ENCODE data around the gene PSMD5.

DNA sequence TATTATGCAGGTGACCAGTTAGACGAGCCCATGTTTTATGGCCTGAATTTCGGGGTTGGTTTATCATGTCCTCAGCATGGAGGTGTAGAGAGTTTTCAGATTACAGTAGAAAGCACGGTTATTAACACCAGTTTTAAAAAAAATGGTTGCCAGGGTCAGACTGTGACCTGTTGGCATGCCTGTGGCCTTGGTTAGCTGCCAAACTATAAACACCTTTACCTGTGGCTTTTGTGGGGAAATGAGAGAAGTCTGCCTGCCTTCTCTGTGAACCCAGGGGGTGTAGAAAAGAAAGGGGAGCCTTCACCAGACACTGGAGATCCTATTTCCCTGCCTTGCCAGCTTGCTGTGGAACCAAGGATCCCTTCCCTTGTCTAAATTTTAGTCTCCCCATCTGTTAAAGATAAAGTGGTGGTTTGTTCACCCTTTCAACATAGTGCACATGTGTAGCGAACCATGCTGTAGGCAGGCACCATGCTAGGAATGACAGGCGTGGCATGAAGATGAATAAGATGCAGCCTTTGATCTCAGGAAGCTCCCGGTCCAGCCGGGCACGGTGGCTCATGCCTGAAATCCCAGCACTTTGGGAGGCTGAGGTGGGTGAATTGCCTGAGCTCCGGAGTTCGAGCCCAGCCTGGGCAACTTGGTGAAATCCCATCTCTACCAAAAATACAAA, 40.3 kb upstream of the PSMD5 start:
- TF ChIP-seq, protein P1, sequence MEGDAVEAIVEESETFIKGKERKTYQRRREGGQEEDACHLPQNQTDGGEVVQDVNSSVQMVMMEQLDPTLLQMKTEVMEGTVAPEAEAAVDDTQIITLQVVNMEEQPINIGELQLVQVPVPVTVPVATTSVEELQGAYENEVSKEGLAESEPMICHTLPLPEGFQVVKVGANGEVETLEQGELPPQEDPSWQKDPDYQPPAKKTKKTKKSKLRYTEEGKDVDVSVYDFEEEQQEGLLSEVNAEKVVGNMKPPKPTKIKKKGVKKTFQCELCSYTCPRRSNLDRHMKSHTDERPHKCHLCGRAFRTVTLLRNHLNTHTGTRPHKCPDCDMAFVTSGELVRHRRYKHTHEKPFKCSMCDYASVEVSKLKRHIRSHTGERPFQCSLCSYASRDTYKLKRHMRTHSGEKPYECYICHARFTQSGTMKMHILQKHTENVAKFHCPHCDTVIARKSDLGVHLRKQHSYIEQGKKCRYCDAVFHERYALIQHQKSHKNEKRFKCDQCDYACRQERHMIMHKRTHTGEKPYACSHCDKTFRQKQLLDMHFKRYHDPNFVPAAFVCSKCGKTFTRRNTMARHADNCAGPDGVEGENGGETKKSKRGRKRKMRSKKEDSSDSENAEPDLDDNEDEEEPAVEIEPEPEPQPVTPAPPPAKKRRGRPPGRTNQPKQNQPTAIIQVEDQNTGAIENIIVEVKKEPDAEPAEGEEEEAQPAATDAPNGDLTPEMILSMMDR (conservative IDR thresholded peaks at IDR 0.05; ENCODE audit: low read depth, low read length): no peak
- TF ChIP-seq EZH2 (IDR thresholded peaks at IDR 0.05; ENCODE audit: borderline replicate concordance, low read depth, low read length, poor library complexity, severe bottlenecking): no peak

All from A673 (cell line).